ENCODE data around the gene TFCP2L1.

GRCh38 chr2:121258051-121258450 is 27.0 kb downstream of the TFCP2L1 start:
- no peak for TF ChIP-seq CTCF (conservative IDR thresholded peaks at IDR 0.05)
- no peak for TF ChIP-seq ZFX (IDR thresholded peaks at IDR 0.05)

All from C4-2B (cell line).